GM12878 (cell line): ENCODE data around the gene ESPL1. TPM values are rescaled to one million over a fixed set of nuclear protein-coding genes. Genes with fewer than 3 reads are reported as not detected.

Experiments used
- ATAC-seq: fragments of 200-7000 bp; cut with Tn5 transposase; 3 replicates; pipeline ENCODE4 v1.9.1; 2020; ENCODE audit warnings: mild to moderate bottlenecking, moderate library complexity
- BruUV-seq: library from RNA; stranded (reverse); fragments of 400-500 nt; replicated peaks from 2 replicates; lab custom pipeline; 2021; lab: Mats Ljungman, UMichigan
- CTCF ChIA-PET: fragments of 300-600 bp; sonication (Branson Sonifier 250); formaldehyde crosslinking; extraction: SDS; loops from one replicate; lab custom pipeline; 2021; ENCODE audit warnings: inconsistent platforms; lab: Yijun Ruan, JAX
- POLR2A ChIA-PET: fragments of 350-600 bp; formaldehyde crosslinking; extraction: SDS; loops from one replicate; lab custom pipeline; 2021; ENCODE audit warnings: inconsistent platforms; lab: Charles Lee
- RAD21 ChIA-PET: fragments of 300-600 bp; sonication (Branson Sonifier 250); formaldehyde crosslinking; loops from one replicate; lab custom pipeline; 2023; ENCODE audit warnings: antibody characterized with exemption; ENCODE audit not compliant: unreplicated experiment; lab: Charles Lee
- SMC1A ChIA-PET: fragments of 300-600 bp; sonication (Branson Sonifier 250); formaldehyde crosslinking; loops from one replicate; lab custom pipeline; 2023; ENCODE audit not compliant: unreplicated experiment, uncharacterized antibody; lab: Charles Lee
- DNase-seq: peaks from one replicate; pipeline ENCODE4 v3.0.0-alpha.2; 2011; ENCODE audit warnings: low read depth, low spot score
- FAIRE-seq: peaks from 3 replicates; lab custom pipeline; 2011; peaks lifted over from hg19 to GRCh38; lab: Jason Lieb, UNC
- H2AFZ ChIP-seq: 2 replicates; pipeline ENCODE4 v1.6.0; 2011; ENCODE audit warnings: low read depth, low read length, control low read depth; ENCODE audit not compliant: control insufficient read depth
- H3K27ac ChIP-seq: 2 replicates; pipeline ENCODE4 v1.5.1; 2011; ENCODE audit warnings: control low read depth; ENCODE audit not compliant: control insufficient read depth, insufficient read depth
- H3K27me3 ChIP-seq, 2 experiments: replicated peaks in 1 of 2; 2 replicates each; pipeline versions ENCODE4 v1.6.0 to v1.6.1; 2011; ENCODE audit warnings: low read length in 1 of 2; ENCODE audit not compliant: control insufficient read depth in 2 of 2, insufficient read depth in 2 of 2
- H3K36me3 ChIP-seq, 2 experiments: 2 replicates each; pipeline ENCODE4 v1.5.1; 2011; ENCODE audit warnings: low read length in 1 of 2; ENCODE audit not compliant: control insufficient read depth in 2 of 2, insufficient read depth in 2 of 2
- H3K4me1 ChIP-seq: 2 replicates; pipeline ENCODE4 v1.6.1; 2011; ENCODE audit warnings: mild to moderate bottlenecking, low read length, moderate library complexity, mixed read lengths; ENCODE audit not compliant: control insufficient read depth, insufficient read depth
- H3K4me2 ChIP-seq: 2 replicates; pipeline ENCODE4 v1.6.0; 2011; ENCODE audit warnings: control low read depth; ENCODE audit not compliant: control insufficient read depth, insufficient read depth
- H3K4me3 ChIP-seq: fragments of 200-600 bp; sonication (generic); 2 replicates; pipeline ENCODE4 v1.5.1; 2016
- H3K79me2 ChIP-seq: 2 replicates; pipeline ENCODE4 v1.6.0; 2011; ENCODE audit warnings: low read length; ENCODE audit not compliant: control insufficient read depth, insufficient read depth
- H3K9ac ChIP-seq: 2 replicates; pipeline ENCODE4 v1.8.0; 2011; ENCODE audit warnings: low read length, control low read depth, mixed read lengths; ENCODE audit not compliant: control insufficient read depth, insufficient read depth
- H3K9me3 ChIP-seq: replicated peaks from 3 replicates; pipeline ENCODE4 v1.5.1; 2011; ENCODE audit warnings: mild to moderate bottlenecking, low read length; ENCODE audit not compliant: control insufficient read depth, insufficient read depth
- H4K20me1 ChIP-seq: 2 replicates; pipeline ENCODE4 v1.6.0; 2011; ENCODE audit not compliant: control insufficient read depth, insufficient read depth
- CHD1 ChIP-seq: IDR thresholded peaks from 2 replicates; pipeline ENCODE4 v1.6.1; 2012; ENCODE audit warnings: low read depth, low read length, improper control_type of control experiment
- CHD4 ChIP-seq: fragments of 200-600 bp; sonication (generic); IDR thresholded peaks from 2 replicates; pipeline ENCODE4 v1.6.1; 2016; ENCODE audit warnings: mild to moderate bottlenecking
- DPF2 ChIP-seq: fragments of 450-650 bp; IDR thresholded peaks from 2 replicates; pipeline ENCODE4 v1.6.1; 2017; ENCODE audit warnings: mild to moderate bottlenecking
- EED ChIP-seq: sonication (generic); IDR thresholded peaks from 2 replicates; pipeline ENCODE4 v1.6.1; 2016; ENCODE audit warnings: antibody characterized with exemption, low read depth
- FOS ChIP-seq: IDR thresholded peaks from 3 replicates; pipeline ENCODE4 v1.6.1; 2011; ENCODE audit warnings: borderline replicate concordance; ENCODE audit not compliant: insufficient read length; ENCODE audit errors: extremely low read depth
- FOXM1 ChIP-seq: IDR thresholded peaks from 2 replicates; pipeline ENCODE4 v1.6.1; 2012; ENCODE audit warnings: low read depth, mild to moderate bottlenecking, inconsistent platforms, low read length, moderate library complexity
- NR2C1 ChIP-seq: fragments of 450-650 bp; IDR thresholded peaks from 2 replicates; pipeline ENCODE4 v1.6.1; 2017; ENCODE audit warnings: antibody characterized with exemption, mild to moderate bottlenecking, moderate library complexity
- SKIL ChIP-seq: fragments of 450-650 bp; IDR thresholded peaks from 2 replicates; pipeline ENCODE4 v1.6.1; 2017; ENCODE audit warnings: mild to moderate bottlenecking, low read depth, inconsistent platforms; ENCODE audit not compliant: poor library complexity, severe bottlenecking
- SMARCA5 ChIP-seq: fragments of 450-650 bp; IDR thresholded peaks from 2 replicates; pipeline ENCODE4 v1.6.1; 2017; ENCODE audit warnings: mild to moderate bottlenecking
- TARDBP ChIP-seq: IDR thresholded peaks from 2 replicates; pipeline ENCODE4 v1.6.1; 2016; ENCODE audit warnings: borderline replicate concordance
- ZZZ3 ChIP-seq: IDR thresholded peaks from 2 replicates; pipeline ENCODE4 v1.6.1; 2011; ENCODE audit warnings: low read depth; ENCODE audit not compliant: control insufficient read depth, insufficient read length
- WGBS: methylation state at CpG from one replicate; pipeline ENCODE4 v1.1.6; 2016; ENCODE audit warnings: low lambda C conversion rate; ENCODE audit not compliant: insufficient replicate concordance, insufficient coverage; ENCODE audit errors: missing lambda C conversion rate; 5-methylcytosine and 5-hydroxymethylcytosine counted together
- in situ Hi-C: fragments of 300-500 bp; cut with MboI; formaldehyde crosslinking; loops from 9 replicates; pipeline ENCODE4 v1.14.3; 2018; ENCODE audit warnings: mixed read lengths
- intact Hi-C: fragments of 100-400 bp; cut with micrococcal nuclease; formaldehyde crosslinking; loops from one replicate; pipeline ENCODE4 v1.14.2; 2022; ENCODE audit not compliant: unreplicated experiment
- polyA plus RNA-seq, 11 experiments: library from polyadenylated mRNA; depleted of rRNA in 4 of 11; unstranded in 6 of 11; stranded (reverse) in 5 of 11; fragments of >200 nt; fragmentation: Nextera tagmentation in 4 of 11; fragmentation: Illumina TruSeq in 1 of 11; extraction: Ambion mirVana in 4 of 11; extraction: Trizol in 1 of 11; gene quantifications; 1 replicate in 1 of 11; 2 replicates in 10 of 11; pipeline versions ENCODE4 v1.2.1 to v1.2.3, GENCODE V29; 2011 to 2016; ENCODE audit warnings: inconsistent platforms in 2 of 11, missing spikeins in 2 of 11, low read depth in 1 of 11
- total RNA-seq, 4 experiments: library from RNA; depleted of rRNA in 3 of 4; stranded (reverse); fragments of >200 nt in 3 of 4; fragmentation: Illumina TruSeq in 1 of 4; extraction: Trizol in 1 of 4; gene quantifications; 2 replicates each; pipeline versions ENCODE4 v1.2.1 to v1.2.3, GENCODE V29; 2013 to 2021
- TF ChIP-seq, protein P1 (sequence below): IDR thresholded peaks from 2 replicates; pipeline ENCODE4 v1.6.1; 2011; ENCODE audit warnings: borderline replicate concordance, low read depth, mild to moderate bottlenecking, moderate library complexity, low read length; ENCODE audit not compliant: insufficient read depth, poor library complexity, severe bottlenecking
- TF ChIP-seq, protein P2 (sequence below): fragments of 450-650 bp; conservative IDR thresholded peaks from 2 replicates; pipeline ENCODE4 v1.6.1; 2017; ENCODE audit warnings: mild to moderate bottlenecking, moderate library complexity
- TF ChIP-seq, protein P3 (sequence below): IDR thresholded peaks from 2 replicates; pipeline ENCODE4 v1.6.1; 2012; ENCODE audit warnings: low read depth, low read length, improper control_type of control experiment
- TF ChIP-seq, protein P4 (sequence below): fragments of 450-650 bp; formaldehyde crosslinking; IDR thresholded peaks from 2 replicates; pipeline ENCODE4 v1.5.0; 2022; ENCODE audit warnings: mild to moderate bottlenecking, missing genetic modification characterization

The ESPL1 gene
- total and polyA plus RNA-seq, 10 of the 15 experiments (the other 5 are each of a cell fraction or from before 2014, with no cell fraction given) = 2.1 to 61.9 (median 21.2) TPM

DNA sequence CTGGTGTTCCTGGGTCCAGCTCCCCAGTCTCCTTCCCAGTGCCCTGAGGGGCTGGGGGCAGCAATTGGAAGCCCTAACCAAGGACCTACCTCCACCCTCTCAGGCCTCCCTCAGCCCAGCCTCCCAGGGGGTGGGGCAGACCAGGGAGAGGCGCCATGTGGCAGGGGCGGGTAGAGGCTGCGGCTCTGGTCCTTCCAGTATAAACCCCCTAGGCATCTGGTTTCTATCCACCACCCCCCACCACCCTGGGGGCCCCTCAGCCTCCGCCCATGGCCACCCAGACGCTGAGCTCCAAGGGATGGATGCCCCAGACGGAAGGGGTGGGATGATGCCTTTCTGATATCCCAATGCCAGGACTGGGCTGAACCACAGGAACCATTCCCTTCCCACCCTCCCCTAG is 70.8 kb downstream of the ESPL1 start:
- 55% methylated on average over 6 of the region's 6 CpGs for WGBS
- H3K4me1 ChIP-seq = peaks cover 5% of the 10 kb centered on the region; the same call in 1 of the 2 replicates
- no peaks in the 10 kb centered on the region for H3K36me3 ChIP-seq
- no peak overlapping the region for H3K4me3 ChIP-seq
- intact Hi-C loops (no loop called here), in situ Hi-C loops (no loop called here)
- no peaks in the 10 kb centered on the region for H3K9me3 ChIP-seq
- peaks cover 2 to 10% of the 10 kb centered on the region in 2 experiments; a peak in 3 of 4 replicates for H3K27me3 ChIP-seq
- H3K79me2 ChIP-seq = no peaks in the 10 kb centered on the region
- H3K4me2 ChIP-seq = no peak overlapping the region
- ChIA-PET POLR2A (no interaction called here), SMC1A (interaction anchor here (2.0 kb wide), 1 partner anchor 12 kb away, joined by 8 read pairs; no protein-coding TSS in a partner anchor), CTCF (no interaction called here), RAD21 (no interaction called here)
- no peaks in the 10 kb centered on the region for H4K20me1 ChIP-seq
- DNase-seq (no peak), FAIRE-seq (no peak), ATAC-seq (no peak)
- no TSS peak for BruUV-seq
- no peak overlapping the region for H2AFZ ChIP-seq
- no peak overlapping the region for H3K9ac ChIP-seq
- H3K27ac ChIP-seq = no peak overlapping the region
- no peak for TF ChIP-seq SKIL
- TF ChIP-seq FOXM1 = no peak
- no peak for TF ChIP-seq NR2C1
- TF ChIP-seq, protein P1, sequence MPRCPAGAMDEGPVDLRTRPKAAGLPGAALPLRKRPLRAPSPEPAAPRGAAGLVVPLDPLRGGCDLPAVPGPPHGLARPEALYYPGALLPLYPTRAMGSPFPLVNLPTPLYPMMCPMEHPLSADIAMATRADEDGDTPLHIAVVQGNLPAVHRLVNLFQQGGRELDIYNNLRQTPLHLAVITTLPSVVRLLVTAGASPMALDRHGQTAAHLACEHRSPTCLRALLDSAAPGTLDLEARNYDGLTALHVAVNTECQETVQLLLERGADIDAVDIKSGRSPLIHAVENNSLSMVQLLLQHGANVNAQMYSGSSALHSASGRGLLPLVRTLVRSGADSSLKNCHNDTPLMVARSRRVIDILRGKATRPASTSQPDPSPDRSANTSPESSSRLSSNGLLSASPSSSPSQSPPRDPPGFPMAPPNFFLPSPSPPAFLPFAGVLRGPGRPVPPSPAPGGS = no peak
- TF ChIP-seq EED = no peak
- TF ChIP-seq DPF2 = no peak
- TF ChIP-seq, protein P2, sequence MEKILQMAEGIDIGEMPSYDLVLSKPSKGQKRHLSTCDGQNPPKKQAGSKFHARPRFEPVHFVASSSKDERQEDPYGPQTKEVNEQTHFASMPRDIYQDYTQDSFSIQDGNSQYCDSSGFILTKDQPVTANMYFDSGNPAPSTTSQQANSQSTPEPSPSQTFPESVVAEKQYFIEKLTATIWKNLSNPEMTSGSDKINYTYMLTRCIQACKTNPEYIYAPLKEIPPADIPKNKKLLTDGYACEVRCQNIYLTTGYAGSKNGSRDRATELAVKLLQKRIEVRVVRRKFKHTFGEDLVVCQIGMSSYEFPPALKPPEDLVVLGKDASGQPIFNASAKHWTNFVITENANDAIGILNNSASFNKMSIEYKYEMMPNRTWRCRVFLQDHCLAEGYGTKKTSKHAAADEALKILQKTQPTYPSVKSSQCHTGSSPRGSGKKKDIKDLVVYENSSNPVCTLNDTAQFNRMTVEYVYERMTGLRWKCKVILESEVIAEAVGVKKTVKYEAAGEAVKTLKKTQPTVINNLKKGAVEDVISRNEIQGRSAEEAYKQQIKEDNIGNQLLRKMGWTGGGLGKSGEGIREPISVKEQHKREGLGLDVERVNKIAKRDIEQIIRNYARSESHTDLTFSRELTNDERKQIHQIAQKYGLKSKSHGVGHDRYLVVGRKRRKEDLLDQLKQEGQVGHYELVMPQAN = no peak
- TF ChIP-seq FOS = no peak
- no peak for TF ChIP-seq CHD1
- TF ChIP-seq, protein P3, sequence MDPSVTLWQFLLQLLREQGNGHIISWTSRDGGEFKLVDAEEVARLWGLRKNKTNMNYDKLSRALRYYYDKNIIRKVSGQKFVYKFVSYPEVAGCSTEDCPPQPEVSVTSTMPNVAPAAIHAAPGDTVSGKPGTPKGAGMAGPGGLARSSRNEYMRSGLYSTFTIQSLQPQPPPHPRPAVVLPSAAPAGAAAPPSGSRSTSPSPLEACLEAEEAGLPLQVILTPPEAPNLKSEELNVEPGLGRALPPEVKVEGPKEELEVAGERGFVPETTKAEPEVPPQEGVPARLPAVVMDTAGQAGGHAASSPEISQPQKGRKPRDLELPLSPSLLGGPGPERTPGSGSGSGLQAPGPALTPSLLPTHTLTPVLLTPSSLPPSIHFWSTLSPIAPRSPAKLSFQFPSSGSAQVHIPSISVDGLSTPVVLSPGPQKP = no peak
- TF ChIP-seq TARDBP = no peak
- TF ChIP-seq SMARCA5 = no peak
- TF ChIP-seq ZZZ3 = no peak
- TF ChIP-seq, protein P4, sequence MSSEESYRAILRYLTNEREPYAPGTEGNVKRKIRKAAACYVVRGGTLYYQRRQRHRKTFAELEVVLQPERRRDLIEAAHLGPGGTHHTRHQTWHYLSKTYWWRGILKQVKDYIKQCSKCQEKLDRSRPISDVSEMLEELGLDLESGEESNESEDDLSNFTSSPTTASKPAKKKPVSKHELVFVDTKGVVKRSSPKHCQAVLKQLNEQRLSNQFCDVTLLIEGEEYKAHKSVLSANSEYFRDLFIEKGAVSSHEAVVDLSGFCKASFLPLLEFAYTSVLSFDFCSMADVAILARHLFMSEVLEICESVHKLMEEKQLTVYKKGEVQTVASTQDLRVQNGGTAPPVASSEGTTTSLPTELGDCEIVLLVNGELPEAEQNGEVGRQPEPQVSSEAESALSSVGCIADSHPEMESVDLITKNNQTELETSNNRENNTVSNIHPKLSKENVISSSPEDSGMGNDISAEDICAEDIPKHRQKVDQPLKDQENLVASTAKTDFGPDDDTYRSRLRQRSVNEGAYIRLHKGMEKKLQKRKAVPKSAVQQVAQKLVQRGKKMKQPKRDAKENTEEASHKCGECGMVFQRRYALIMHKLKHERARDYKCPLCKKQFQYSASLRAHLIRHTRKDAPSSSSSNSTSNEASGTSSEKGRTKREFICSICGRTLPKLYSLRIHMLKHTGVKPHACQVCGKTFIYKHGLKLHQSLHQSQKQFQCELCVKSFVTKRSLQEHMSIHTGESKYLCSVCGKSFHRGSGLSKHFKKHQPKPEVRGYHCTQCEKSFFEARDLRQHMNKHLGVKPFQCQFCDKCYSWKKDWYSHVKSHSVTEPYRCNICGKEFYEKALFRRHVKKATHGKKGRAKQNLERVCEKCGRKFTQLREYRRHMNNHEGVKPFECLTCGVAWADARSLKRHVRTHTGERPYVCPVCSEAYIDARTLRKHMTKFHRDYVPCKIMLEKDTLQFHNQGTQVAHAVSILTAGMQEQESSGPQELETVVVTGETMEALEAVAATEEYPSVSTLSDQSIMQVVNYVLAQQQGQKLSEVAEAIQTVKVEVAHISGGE (CRISPR knock-in tag) = no peak
- TF ChIP-seq CHD4 = no peak
